Measurements from ENCODE around the gene PREX1. TPM values are rescaled to one million over a fixed set of nuclear protein-coding genes. Genes with fewer than 3 reads are reported as not detected.
"Not testable (repeated sequence)": the region's sequence is repeated elsewhere in the genome, so short reads cannot be mapped to it uniquely, and the experiment has no call there.

Gene PREX1
- polyA plus RNA-seq, 4 donors: 13.7 to 16.7 (median 15.2) TPM

DNA sequence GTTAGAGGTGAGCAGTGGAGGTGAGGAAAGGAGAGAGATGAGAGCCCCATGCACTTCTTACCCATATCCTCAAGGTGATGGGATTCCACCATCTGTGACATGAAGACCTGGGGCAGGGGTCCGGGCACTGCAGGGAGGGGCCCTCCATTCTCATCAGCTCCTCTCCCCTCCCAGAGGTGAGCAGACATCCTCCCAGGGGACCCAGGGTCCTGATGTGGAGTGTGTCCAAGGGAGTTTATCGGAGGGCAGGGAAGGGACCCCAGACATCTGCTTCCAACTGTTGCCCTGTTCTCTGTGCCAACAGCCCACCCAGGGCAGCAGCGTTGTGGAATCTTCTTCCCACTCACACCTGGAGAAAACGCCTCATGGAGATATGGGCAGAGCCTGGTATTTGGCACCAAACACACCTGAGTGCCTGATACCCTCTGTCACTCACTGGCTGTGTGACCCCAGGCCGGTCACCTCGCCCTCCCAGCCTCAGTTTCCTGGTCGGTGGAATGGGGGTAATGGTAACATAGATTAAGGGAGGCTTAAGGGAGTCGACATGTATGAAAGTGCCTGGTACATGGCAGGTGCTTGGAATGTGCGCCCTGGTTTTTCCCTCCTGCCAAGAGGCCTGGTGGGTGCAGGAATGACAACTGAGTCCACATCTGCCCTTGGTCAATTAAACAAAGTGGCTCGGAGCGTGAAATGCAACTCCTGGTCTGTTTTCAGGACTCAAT is 227.9 kb downstream of the PREX1 start:
- DNase-seq (ENCODE audit: low read depth in 4 of 4, low spot score in 2 of 4): no peak

- DNase-seq (ENCODE audit: low read depth in 4 of 4, low spot score in 2 of 4): no peak
These were observed 228.6 kb downstream of the PREX1 start for GRCh38 chr20:48599106-48599747.

- DNase-seq (ENCODE audit: low read depth in 4 of 4, low spot score in 2 of 4): not testable (repeated sequence)
These were observed 229.4 kb downstream of the PREX1 start for GRCh38 chr20:48598303-48598941.

GRCh38 chr20:48597521-48598302 is 230.1 kb downstream of the PREX1 start:
- DNase-seq (ENCODE audit: low read depth in 4 of 4, low spot score in 2 of 4): no peak

DNA sequence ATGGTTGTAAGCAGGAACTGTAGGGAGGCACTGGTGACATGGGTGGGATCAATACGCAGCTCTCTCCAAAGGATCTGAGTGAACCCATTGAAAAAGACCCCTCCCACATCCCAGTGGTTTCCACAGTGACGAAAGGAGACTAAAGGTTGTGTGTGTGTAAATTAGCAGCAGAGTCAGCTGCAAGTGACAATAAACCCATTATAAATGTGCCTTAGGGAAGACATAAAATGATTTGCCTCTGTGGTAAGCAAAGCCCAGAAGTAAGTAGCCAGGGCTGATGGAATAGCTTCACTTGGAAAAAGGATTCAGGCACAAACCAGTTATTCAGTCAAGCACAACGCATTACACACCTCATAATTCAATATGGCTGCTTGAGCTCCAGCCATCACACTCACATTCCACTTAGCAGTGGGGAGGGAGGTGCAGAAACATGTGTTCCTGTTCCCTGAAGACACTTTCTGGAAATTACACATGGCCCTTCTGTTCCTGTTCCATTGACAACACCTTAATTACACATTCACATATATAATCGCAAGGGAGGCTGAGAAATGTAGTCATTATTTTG is 231.4 kb downstream of the PREX1 start:
- DNase-seq (ENCODE audit: low read depth in 4 of 4, low spot score in 2 of 4): no peak

DNA sequence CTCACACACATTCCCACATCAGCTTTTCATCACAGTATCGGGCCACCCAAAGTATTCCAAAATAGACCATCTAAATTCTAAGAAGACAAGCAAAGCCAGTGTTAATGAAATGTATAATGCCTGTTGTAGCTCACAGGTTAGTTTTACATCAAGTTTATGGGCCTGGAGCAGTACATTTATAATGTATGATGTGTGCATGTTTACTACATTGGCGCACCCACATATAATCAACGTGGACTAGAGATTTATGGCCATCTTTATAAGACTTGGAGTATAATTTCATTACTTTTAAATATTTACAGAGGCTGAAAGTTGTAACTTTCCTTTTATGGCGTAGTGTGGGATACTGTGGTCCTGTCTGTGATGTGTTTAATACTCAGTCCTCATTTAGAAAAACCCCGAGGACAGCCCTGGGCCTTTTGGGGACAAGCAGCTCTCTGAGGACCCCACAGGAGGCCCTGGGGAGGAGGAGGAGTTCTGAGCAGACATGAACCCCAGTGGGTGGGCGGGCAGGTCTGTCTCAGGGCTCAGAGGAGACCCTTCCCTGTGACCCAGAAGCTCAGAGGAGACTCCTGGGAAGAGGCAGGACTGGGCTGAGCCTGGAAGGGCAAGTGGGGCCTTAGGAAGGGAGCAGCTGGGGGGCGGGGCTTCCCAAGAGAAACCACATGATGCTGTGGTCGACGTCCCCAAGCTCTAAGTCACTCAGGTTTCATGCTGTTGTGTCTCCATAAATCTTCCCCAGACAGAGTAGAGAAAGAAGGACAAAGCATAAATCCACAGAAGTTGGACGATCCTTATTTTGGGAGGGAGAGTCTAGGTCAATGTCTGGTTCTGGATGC is 232.1 kb downstream of the PREX1 start:
- DNase-seq (ENCODE audit: low read depth in 4 of 4, low spot score in 2 of 4): peak in 1 of 4 donors; percentile 37

DNA sequence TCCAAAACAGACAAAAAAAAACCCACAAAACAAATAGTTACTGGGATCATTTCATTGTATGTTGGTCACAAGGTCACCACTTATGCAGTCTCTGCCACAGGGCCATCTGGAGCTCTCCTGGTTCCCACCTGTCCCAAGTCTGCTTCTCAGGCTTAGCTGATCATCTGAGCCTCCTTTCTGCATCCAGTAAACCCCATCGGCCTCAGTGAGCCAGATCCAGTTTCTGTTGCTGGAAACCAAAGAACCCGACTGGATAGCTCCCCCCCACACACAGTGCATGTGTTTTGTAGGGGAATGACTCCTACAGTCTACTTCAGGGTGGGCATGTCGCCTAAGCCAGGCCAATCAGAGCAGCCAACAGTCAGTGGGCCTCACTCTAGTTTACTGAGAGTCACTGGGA is 233.3 kb downstream of the PREX1 start:
- DNase-seq (ENCODE audit: low read depth in 4 of 4, low spot score in 2 of 4): no peak

GRCh38 chr20:48592107-48592940 is 235.5 kb downstream of the PREX1 start:
- no peak for DNase-seq (ENCODE audit: low read depth in 4 of 4, low spot score in 2 of 4)

- no peak for DNase-seq (ENCODE audit: low read depth in 4 of 4, low spot score in 2 of 4)
These were observed 241.1 kb downstream of the PREX1 start for GRCh38 chr20:48586730-48587129.

GRCh38 chr20:48585061-48585870 is 242.5 kb downstream of the PREX1 start:
- peak in 1 of 4 donors; percentile 31 for DNase-seq (ENCODE audit: low read depth in 4 of 4, low spot score in 2 of 4)

DNA sequence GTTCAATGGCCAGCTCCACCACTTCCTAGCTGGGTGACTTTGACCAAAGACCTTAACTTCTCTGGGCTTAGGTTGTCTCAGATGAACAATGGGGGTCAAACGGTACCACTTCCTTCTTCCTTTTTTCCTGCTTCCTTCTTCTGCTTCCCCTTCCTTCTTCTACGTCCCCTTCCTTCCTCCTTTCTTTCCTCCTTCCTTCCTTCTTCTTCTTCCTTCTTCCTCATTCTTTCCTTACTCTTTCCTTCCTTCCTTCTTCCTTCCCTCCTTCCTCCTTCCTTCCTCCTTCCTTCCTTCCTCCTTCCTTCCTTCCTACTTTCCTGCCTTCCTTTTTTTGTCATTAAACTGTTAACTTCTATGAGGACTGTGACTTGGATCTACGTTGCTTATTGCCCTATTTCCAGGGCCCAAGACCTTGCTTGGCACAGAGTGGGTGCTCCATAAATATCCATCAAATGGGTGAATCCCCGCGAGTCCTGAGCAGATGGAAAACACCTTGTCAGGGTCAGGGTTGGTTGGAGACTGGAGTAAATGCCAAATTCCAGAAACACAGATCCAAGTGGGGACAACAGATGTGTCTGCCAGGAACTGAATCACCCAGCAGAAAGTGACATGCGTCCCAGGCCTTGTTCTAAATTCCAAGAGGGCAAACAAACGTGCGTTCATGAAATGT is 243.3 kb downstream of the PREX1 start:
- no peak for DNase-seq (ENCODE audit: low read depth in 4 of 4, low spot score in 2 of 4)

- no peak for DNase-seq (ENCODE audit: low read depth in 4 of 4, low spot score in 2 of 4)
These were observed 244.0 kb downstream of the PREX1 start for GRCh38 chr20:48583801-48584200.

DNA sequence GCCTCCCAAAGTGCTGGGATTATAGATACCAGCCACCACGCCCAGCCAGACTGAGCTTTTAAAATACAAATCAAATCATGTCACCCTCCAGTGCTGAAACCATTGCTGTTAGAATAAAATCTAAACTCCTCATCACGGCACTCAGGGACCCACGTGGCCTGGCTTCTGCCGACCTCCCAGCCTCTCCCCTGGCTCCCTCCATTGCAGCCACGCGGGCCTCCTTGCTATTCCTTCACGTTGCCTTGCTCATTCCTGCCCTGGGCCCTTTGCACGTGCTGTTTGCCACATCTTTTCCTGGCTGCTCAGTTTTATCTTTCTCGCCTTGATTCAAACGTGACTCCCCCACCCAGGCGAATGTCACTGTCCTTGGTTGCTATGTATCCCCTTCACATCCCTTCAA is 244.6 kb downstream of the PREX1 start:
- no peak for DNase-seq (ENCODE audit: low read depth in 4 of 4, low spot score in 2 of 4)

GRCh38 chr20:48582673-48582985 is 245.2 kb downstream of the PREX1 start:
- DNase-seq (ENCODE audit: low read depth in 4 of 4, low spot score in 2 of 4): no peak

- DNase-seq (ENCODE audit: low read depth in 4 of 4, low spot score in 2 of 4): no peak
These were observed 246.6 kb downstream of the PREX1 start for GRCh38 chr20:48581167-48581566.

- no peak for DNase-seq (ENCODE audit: low read depth in 4 of 4, low spot score in 2 of 4)
These were observed 249.3 kb downstream of the PREX1 start for GRCh38 chr20:48578397-48579098.

DNA sequence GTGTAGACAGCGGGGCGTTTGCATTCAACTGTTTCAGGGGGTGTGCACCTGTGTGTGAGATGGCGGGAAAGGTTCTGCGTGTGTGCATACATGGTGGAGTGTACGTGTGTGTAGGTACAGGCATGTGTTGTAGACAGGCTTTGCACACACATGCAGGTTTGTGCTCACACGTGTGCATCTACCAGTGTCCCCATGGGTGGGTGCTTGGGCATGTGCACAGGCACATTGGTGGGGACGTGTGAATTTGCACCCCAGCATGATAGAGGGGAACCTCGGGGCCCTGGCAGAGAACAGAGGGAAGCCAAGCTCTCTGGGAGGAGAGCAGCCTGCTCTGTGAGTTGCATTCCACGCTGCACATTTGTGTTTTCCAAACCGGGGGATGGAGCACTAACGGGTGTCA is 250.2 kb downstream of the PREX1 start:
- no peak for DNase-seq (ENCODE audit: low read depth in 4 of 4, low spot score in 2 of 4)

Data from left renal cortex interstitium (tissue), 4 donors.